HG03565 (cell line): Measurements from ENCODE around the gene OR8J3.
"Not testable (repeated sequence)": the region's sequence is repeated elsewhere in the genome, so short reads cannot be mapped to it uniquely, and the experiment has no call there.

ENCODE experiments used
- ATAC-seq: cut with Tn5 transposase; IDR thresholded peaks from one replicate; pipeline ENCODE4 v1.9.1; 2021; ENCODE audit warnings: mild to moderate bottlenecking, moderate library complexity; ENCODE audit not compliant: unreplicated experiment

The OR8J3 gene, protein sequence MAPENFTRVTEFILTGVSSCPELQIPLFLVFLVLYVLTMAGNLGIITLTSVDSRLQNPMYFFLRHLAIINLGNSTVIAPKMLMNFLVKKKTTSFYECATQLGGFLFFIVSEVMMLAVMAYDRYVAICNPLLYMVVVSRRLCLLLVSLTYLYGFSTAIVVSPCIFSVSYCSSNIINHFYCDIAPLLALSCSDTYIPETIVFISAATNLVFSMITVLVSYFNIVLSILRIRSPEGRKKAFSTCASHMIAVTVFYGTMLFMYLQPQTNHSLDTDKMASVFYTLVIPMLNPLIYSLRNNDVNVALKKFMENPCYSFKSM

DNA sequence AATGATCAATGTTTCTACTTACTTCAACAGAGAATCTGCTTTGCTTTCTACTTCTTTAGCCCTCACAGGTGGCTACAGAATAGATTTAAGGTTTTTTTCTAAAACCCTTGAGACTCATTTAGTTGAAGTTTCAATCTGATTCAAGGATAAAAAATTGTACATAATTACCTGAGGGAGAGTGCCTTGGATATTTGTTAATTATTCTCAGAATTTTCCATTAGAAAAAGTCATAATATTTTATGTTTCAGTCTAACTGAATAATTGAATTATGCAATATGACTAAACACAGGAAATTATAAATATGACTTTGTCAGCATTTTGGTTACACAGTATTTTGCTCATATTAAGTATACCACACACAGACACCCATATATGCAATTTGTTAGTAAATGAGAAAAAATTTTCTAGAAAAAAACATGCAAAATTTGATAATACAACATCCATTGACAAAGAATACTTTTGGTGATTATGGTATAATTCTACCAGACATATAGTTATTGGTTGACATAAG lies at the start of gene OR8J3:
TSS of gene OR8J3 (minus strand) at position 51 of the 511 bp plus-strand sequence. CDS start 2,483 bp downstream, outside the sequence.
- ATAC-seq, result no peak

DNA sequence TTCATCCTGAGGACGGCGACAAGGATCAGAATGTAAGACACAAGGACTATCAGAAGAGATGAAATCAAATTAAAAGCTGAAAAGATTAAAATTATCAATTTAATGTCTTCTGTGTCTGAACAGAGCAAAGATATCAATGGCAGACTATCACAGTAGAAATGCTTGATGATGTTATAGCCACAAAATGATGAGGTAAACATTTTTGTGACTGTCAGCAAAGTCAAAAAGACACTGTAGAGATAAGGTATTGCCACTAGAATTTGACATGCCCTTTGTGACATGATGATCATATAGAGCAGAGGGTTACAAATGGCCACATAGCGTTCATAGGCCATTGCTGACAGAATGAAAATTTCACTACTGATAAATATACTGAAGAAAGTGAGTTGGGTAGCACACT lies 48.6 kb upstream of the OR8J3 start:
- no peak for ATAC-seq

DNA sequence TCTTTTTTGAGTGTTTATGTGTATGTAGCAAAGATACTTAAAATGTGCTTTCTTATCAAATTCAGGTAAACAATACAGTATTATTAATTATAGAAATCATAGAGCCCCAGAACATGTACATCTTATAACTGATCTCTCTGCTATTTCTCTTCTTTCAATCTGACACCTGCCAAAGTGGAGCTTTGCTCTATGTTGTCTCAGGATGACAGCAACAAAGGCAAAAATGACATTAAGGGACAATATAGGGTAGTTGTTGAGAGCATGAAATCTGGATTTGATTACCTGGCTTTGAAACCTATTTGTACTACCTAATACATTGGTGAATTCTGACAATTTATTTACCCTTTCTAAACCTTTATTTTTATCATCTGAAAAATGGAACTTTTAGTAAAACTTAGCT lies 43.5 kb upstream of the OR8J3 start:
- no peak for ATAC-seq

DNA sequence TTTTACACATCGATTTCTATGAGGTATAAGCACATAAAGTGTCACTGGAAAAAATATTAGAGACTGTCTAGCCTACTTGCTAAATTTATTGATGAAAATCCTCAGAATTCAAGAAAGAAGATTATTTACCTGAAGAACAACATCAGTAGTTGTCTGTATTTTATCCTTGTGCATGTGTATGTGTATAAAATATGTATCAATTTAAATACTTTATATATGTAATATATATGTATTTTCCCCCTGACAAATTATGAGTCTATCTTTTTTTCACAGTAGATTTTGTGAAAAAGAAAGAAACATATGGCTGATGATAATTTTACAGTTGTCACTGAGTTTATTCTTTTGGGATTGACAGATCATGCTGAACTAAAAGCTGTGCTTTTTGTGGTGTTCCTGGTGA lies 36.3 kb upstream of the OR8J3 start, which contains the start of gene OR5J2:
TSS of gene OR5J2 (plus strand) at position 301 of the 400 bp plus-strand sequence. CDS start at position 301, 0 bp downstream.
- no peak for ATAC-seq

DNA sequence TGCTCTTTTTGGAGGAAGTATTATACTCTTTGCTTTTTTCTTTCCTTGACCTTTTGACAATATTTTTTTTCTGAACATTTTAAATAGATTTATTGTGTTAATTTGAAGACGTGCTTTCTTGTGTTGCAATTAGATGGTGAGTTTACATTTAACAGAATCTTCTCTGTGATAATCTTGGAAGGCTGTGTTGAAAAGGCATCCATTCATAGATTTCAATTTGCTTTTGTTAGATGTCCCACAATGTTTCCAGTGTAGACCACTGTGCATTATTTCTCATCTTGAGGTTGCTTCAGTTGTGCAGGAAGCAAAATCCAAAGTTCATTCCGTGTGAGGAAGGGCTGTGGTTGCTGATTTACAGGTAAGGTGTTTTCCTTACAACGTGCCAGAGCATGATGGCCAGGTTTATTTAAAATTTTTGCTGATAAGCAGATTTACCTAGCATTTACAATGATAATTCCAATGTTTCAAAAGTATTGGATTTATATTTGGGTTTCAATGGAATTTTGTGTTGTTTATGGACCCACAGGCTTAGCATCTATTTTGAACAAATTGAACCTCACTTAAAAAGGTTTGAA lies 32.3 kb upstream of the OR8J3 start:
- no peak for ATAC-seq

DNA sequence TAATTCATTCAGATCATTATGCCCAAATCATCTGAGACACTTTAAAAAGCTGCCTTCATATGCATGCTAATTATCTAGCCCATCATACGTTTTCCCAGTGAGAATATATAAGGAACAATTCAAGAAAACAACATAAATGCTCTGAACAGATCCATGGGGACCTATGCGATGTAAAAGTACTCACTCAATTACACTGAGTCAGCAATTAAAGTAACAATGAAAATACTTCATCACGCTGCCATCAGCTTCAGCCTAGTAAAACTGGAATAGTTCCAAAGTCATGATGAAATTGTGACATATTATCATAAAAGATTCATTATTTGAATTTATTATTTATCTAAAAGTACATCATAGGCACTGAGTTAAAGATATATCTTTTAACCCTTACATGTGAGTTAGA lies 23.8 kb upstream of the OR8J3 start:
- ATAC-seq, result no peak

DNA sequence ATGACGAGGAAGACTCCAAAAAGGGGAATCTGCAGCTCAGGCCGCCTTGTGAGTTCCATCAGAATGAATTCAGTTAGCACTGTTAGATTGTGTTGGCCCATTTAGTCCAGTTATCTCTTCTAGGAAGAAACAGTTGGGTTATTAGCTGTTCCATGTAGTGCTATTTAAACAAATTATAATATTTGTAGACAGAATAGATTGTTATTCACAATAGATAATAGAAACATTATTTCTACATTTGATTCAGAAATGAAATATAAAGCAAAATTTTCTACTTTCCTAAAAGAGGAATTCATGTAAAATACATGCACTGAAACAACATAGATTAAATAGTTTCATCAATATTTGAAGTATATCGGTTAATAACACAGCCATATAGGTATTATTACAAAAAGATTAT lies 20.2 kb upstream of the OR8J3 start, which contains the start of gene OR8K5:
TSS of gene OR8K5 (minus strand) at position 101 of the 400 bp plus-strand sequence. CDS start at position 101, 0 bp downstream.
- ATAC-seq, result no peak

DNA sequence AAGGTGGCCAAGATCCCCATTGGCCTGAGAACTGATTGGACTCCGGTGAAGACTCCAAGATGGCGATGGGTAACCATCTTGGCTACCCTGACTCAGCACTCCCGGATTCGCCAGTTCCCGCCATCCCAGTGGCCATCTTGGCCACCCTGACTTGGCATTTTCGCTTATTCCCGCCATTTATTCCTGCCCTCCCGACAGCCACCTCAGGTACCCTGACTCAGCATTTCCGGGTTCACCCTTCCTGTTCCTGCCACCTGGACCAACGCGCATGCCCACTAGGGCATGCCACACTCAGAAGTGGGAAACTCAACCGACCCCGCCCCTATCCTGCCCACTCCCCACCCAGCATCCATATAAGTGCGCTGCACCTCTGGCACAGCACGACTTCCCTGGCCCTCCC lies 12.3 kb upstream of the OR8J3 start:
- ATAC-seq, result no peak

DNA sequence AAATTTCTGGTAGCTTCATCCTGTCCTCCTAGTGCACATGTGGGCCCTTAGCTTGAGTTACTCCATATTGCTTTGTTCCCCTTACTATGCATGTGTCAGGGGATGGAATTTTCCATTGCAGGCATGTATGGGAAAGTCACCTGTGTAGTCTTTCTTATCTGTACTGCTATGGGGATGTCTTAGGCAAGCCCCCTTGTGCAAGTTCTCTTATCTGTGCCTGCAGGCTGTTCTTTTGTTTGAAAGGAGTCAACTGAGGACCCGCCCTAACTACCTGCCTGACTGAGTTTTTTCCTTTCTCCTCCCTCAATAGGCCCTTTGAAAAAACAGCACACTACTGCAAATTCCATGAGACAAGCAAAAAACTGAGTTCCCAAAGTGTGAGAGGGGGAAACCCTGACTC lies 11.4 kb upstream of the OR8J3 start:
- ATAC-seq, result no peak

DNA sequence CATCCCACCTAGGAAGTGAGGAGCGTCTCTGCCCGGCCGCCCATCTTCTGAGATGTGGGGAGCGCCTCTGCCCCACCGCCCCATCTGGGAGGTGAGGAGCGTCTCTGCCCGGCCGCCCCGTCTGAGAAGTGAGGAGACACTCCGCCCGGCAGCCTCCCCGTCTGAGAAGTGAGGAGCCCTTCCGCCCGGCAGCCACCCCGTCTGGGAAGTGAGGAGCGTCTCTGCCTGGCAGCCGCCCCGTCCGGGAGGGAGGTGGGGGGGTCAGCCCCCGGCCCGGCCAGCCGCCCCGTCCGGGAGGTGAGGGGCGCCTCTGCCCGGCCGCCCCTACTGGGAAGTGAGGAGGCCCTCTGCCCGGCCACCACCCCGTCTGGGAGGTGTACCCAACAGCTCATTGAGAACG lies 3.7 kb upstream of the OR8J3 start:
- ATAC-seq, result not testable (repeated sequence)

DNA sequence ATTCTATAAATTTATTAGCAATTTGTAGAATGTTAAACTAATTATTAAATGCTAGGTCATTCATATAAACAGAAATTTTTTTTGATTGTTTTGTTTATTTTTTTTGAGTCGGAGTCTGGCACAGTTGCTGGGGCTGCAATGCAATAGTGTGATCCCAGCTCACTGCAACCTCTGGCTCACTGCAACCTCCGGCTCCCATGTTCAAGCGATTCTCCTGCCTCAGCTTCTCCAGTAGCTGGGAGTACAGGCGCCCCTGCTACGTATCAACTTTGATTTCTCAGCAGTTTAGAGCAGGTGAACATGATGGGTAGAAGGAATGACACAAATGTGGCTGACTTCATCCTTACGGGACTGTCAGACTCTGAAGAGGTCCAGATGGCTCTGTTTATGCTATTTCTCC lies 17.9 kb downstream of the OR8J3 start, which contains the start of gene OR8H3:
TSS of gene OR8H3 (plus strand) at position 301 of the 400 bp plus-strand sequence. CDS start at position 301, 0 bp downstream.
- no peak for ATAC-seq

DNA sequence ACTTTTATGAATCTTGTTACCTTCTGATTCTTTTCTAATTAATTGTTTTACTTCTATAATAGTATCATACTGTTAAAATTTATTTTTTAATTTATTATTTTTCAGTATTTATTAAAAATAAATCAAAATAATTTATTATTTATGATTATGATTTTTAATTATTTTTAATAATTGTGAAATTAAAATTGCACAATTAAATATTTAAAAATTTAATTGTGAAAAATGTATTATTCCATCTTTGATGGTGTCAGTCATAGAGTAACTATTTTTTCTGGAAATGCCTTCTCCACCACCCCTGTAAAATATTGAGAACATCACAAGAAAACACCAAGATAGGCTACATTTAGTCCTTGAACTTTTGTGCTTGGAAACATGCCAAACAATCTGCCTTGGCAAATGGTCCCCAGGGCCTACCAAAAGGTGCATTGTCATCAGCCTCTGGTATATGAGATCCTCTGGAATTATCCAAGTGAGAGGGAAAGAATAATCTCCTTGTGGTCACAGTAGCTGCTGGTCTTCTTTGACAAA lies 36.7 kb downstream of the OR8J3 start, which contains the start of gene OR8H2:
TSS of gene OR8H2 (plus strand) at position 478 of the 528 bp plus-strand sequence. CDS start 1,356 bp downstream, outside the sequence.
- no peak for ATAC-seq

DNA sequence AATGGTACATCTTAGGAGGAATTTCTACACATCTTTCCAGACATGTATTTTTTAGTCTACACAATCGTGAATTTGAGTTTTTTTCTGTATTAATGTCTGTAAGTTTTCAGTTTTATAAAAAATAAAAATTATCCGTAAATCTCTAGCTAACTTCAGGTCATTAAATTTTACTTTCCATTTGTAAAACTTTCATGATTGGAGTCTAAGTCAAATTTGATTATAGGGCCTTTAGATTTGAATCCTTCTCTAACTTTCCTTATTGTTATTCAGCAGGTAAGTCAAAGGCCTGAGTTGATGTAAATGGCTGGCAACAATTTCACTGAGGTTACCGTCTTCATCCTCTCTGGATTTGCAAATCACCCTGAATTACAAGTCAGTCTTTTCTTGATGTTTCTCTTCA lies 47.0 kb downstream of the OR8J3 start, which contains the start of gene OR8I2:
TSS of gene OR8I2 (plus strand) at position 301 of the 400 bp plus-strand sequence. CDS start at position 301, 0 bp downstream.
- no peak for ATAC-seq

DNA sequence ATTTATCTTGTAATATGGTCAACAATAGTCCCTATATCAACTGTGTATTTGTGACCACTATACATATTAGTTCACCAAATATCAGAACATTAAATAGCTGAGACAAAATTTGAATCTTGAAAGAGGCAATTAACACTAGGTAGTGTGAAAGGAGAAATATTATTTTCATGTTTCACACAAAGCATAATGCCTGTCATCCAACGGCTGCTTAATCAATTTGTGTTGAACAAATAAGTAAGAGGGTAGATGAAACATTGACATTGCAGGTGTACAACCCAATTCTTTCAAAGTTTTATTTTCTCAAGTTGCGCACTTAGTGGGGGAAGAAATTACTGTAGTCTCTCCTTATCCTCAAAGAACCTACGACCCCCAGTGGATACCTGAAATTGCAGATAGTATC lies 50.3 kb downstream of the OR8J3 start:
- no peak for ATAC-seq
